Endothelial cell of umbilical vein (primary cell): ENCODE measurements around the gene IL22RA1. TPM values are rescaled to one million over a fixed set of nuclear protein-coding genes. Genes with fewer than 3 reads are reported as not detected.

Experiments used
- BruUV-seq: library from RNA; stranded (reverse); fragments of 400-500 nt; replicated peaks from 2 replicates; lab custom pipeline; 2021; lab: Mats Ljungman, UMichigan
- CTCF ChIA-PET: fragments of 300-600, 350-600 bp; sonication (Branson Sonifier 250); formaldehyde crosslinking; loops from one replicate; lab custom pipeline; 2021; ENCODE audit warnings: antibody characterized with exemption, inconsistent platforms; lab: Charles Lee
- POLR2A ChIA-PET: fragments of 300-600, 350-600 bp; sonication (Branson Sonifier 250); formaldehyde crosslinking; loops from one replicate; lab custom pipeline; 2021; ENCODE audit warnings: antibody characterized with exemption, inconsistent platforms; lab: Charles Lee
- DNase-seq: peaks from one replicate; pipeline ENCODE4 v3.0.0-alpha.2; 2011; ENCODE audit warnings: low read depth, low spot score
- FAIRE-seq: peaks from 2 replicates; lab custom pipeline; 2011; peaks lifted over from hg19 to GRCh38; lab: Jason Lieb, UNC
- H2AFZ ChIP-seq: 2 replicates; pipeline ENCODE4 v1.6.0; 2012; ENCODE audit warnings: low read depth, low read length, control low read depth, inconsistent platforms
- H3K27ac ChIP-seq: 2 replicates; pipeline ENCODE4 v1.5.1; 2011; ENCODE audit warnings: low read depth, mild to moderate bottlenecking, control low read depth, low read length, moderate library complexity; ENCODE audit not compliant: insufficient read depth
- H3K27me3 ChIP-seq, 2 experiments: 2 replicates each; pipeline versions ENCODE4 v1.6.0 to v1.6.1; 2011; ENCODE audit warnings: low read length in 2 of 2, mixed read lengths in 1 of 2; ENCODE audit not compliant: control insufficient read depth in 2 of 2, insufficient read depth in 2 of 2
- H3K36me3 ChIP-seq, 2 experiments: 2 replicates in 1 of 2; 3 replicates in 1 of 2; pipeline ENCODE4 v1.5.1; 2011; ENCODE audit warnings: low read length in 2 of 2, mild to moderate bottlenecking in 1 of 2, moderate library complexity in 1 of 2; ENCODE audit not compliant: control insufficient read depth in 2 of 2, insufficient read depth in 2 of 2; ENCODE audit errors: extremely low read depth in 1 of 2
- H3K4me1 ChIP-seq: 3 replicates; pipeline ENCODE4 v1.5.1; 2011; ENCODE audit warnings: mild to moderate bottlenecking, low read length; ENCODE audit not compliant: control insufficient read depth, insufficient read depth; ENCODE audit errors: extremely low read depth
- H3K4me2 ChIP-seq: 2 replicates; pipeline ENCODE4 v1.6.1; 2011; ENCODE audit warnings: low read length, control low read depth, mixed read lengths; ENCODE audit not compliant: insufficient read depth
- H3K4me3 ChIP-seq, 3 experiments: fragments of 200-600 bp in 1 of 3; sonication (generic), shearing (Covaris generic) in 1 of 3; replicated peaks in 1 of 3; 2 replicates each; pipeline ENCODE4 v1.5.1; 2011 to 2016; ENCODE audit warnings: control low read depth in 3 of 3, low read length in 3 of 3, mild to moderate bottlenecking in 2 of 3, inconsistent platforms in 1 of 3, low read depth in 1 of 3, moderate library complexity in 1 of 3; ENCODE audit not compliant: insufficient read depth in 1 of 3
- H3K79me2 ChIP-seq: 2 replicates; pipeline ENCODE4 v1.6.0; 2012; ENCODE audit warnings: low read length, inconsistent platforms; ENCODE audit not compliant: control insufficient read depth, insufficient read depth
- H3K9ac ChIP-seq: replicated peaks from 2 replicates; pipeline ENCODE3; 2011; ENCODE audit warnings: low read length, control low read depth; ENCODE audit not compliant: insufficient read depth; ENCODE audit errors: extremely low read depth
- H3K9me1 ChIP-seq: replicated peaks from 3 replicates; pipeline ENCODE4 v1.6.0; 2011; ENCODE audit warnings: mild to moderate bottlenecking, low read length; ENCODE audit not compliant: control insufficient read depth, insufficient read depth; ENCODE audit errors: extremely low read depth
- H3K9me3 ChIP-seq: replicated peaks from 2 replicates; pipeline ENCODE4 v1.5.1; 2012; ENCODE audit warnings: low read length, inconsistent platforms; ENCODE audit not compliant: control insufficient read depth, insufficient read depth
- H4K20me1 ChIP-seq: replicated peaks from 2 replicates; pipeline ENCODE3; 2011; ENCODE audit warnings: mild to moderate bottlenecking, low read length; ENCODE audit not compliant: control insufficient read depth, insufficient read depth; ENCODE audit errors: extremely low read depth
- CTCF ChIP-seq, 2 donors: IDR thresholded peaks; 1 replicate in 1 of 2; 2 replicates in 1 of 2; pipeline ENCODE4 v1.5.1; 2011; ENCODE audit warnings: low read length in 2 of 2, mild to moderate bottlenecking in 2 of 2, moderate library complexity in 2 of 2, control low read depth in 1 of 2, inconsistent platforms in 1 of 2, low read depth in 1 of 2; ENCODE audit not compliant: insufficient read depth in 1 of 2; ENCODE audit errors: extremely low read depth in 1 of 2
- EZH2 ChIP-seq: IDR thresholded peaks from 2 replicates; pipeline ENCODE4 v1.6.1; 2012; ENCODE audit warnings: borderline replicate concordance, low read depth, mild to moderate bottlenecking, moderate library complexity, low read length, inconsistent platforms; ENCODE audit not compliant: severe bottlenecking
- FOS ChIP-seq: IDR thresholded peaks from 2 replicates; pipeline ENCODE4 v1.6.1; 2011; ENCODE audit warnings: mild to moderate bottlenecking, low read length, moderate library complexity, borderline replicate concordance; ENCODE audit not compliant: insufficient read depth
- GATA2 ChIP-seq: IDR thresholded peaks from 2 replicates; pipeline ENCODE4 v1.7.0; 2011; ENCODE audit warnings: low read depth, mild to moderate bottlenecking, moderate library complexity, mixed read lengths, low read length; ENCODE audit not compliant: insufficient read length, insufficient read depth
- JUN ChIP-seq: IDR thresholded peaks from 2 replicates; pipeline ENCODE4 v1.6.1; 2011; ENCODE audit warnings: borderline replicate concordance, low read depth; ENCODE audit not compliant: insufficient read length, insufficient read depth
- MYC ChIP-seq: IDR thresholded peaks from one replicate; pipeline ENCODE4 v1.6.1; 2011; ENCODE audit warnings: mild to moderate bottlenecking, low read depth, low read length
- POLR2A ChIP-seq: IDR thresholded peaks from 2 replicates; pipeline ENCODE4 v1.6.1; 2012; ENCODE audit warnings: low read depth, mild to moderate bottlenecking, control low read depth, low read length
- POLR2AphosphoS5 ChIP-seq: IDR thresholded peaks from 2 replicates; pipeline ENCODE4 v1.6.1; 2012; ENCODE audit warnings: low read depth, mild to moderate bottlenecking, control low read depth, low read length, moderate library complexity; ENCODE audit not compliant: insufficient read depth
- dilution Hi-C: fragments of 300-500 bp; cut with MboI; formaldehyde crosslinking; loops from one replicate; pipeline ENCODE4 v1.15.0; 2019; ENCODE audit warnings: low sequenced_read_pairs; ENCODE audit not compliant: extremely low pct_ligation_motif_present
- intact Hi-C: fragments of 100-400 bp; cut with micrococcal nuclease; formaldehyde crosslinking; loops from one replicate; pipeline ENCODE4 v1.10.0; 2022
- polyA plus RNA-seq, 4 experiments: library from polyadenylated mRNA; depleted of rRNA in 3 of 4; stranded (reverse) in 3 of 4; unstranded in 1 of 4; fragments of >200 nt; gene quantifications; 2 replicates each; pipeline versions ENCODE4 v1.2.1 to v1.2.3, GENCODE V29; 2011 to 2012; ENCODE audit warnings: missing spikeins in 1 of 4
- total RNA-seq: library from RNA; stranded (reverse); gene quantifications from 2 replicates; pipeline ENCODE4 v1.2.3, GENCODE V29; 2021
- TF ChIP-seq, protein P1 (sequence below): IDR thresholded peaks from 2 replicates; pipeline ENCODE4 v1.6.1; 2011; ENCODE audit not compliant: insufficient read depth, insufficient read length

Gene IL22RA1
- total and polyA plus RNA-seq, 2 donors (not counting 3 experiments of a cell fraction or from before 2014, with no cell fraction given): not detected

DNA sequence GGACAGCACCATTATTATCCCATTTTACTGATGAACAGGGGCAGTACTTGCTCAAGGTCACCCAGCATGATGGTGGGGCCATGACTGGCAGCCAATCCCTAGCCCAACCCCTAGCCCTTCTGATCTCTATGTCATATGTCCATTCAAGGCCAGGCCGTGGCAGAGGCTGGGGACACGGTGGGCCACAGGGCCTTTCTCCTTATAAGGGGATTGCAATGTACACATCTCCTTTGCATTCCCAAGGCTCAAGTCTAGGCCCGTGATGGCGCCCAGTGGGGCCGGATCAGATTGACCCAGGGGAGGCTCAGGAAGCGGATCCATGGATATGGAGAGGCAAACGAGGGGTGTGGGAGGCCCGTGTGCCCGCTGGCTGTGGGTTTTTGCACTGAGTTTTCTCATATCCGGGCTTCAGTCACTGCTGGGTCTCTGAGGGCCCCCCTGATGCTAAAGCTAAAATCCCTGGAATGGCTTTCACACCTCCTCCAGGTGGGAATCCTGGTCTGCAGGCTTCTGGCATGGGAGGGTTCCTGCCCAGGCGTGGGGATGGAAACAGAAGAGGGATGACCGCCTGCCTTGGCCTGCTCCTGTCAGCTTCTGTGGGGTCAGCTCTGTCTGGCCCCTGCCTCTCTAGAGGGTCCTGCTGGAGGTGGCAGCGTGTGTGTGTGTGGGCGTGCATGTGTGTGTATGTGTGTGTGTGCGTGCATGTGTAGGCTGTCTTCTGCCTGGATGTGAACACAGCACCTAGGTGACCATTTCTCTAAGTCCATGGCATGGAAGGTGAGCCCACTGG lies 33.1 kb downstream of the IL22RA1 start:
- ChIA-PET CTCF (interaction anchor here (3.2 kb wide), 1 partner anchor 41 kb away, joined by 26 read pairs; no protein-coding TSS in a partner anchor), POLR2A (no interaction called here)
- no peaks in the 10 kb centered on the region for H3K79me2 ChIP-seq
- H4K20me1 ChIP-seq: no peaks in the 10 kb centered on the region
- DNase-seq: no peak
- no peak overlapping the region for H3K4me3 ChIP-seq
- H3K9me3 ChIP-seq: no peaks in the 10 kb centered on the region
- dilution Hi-C loops: no loop called here
- no peak overlapping the region for H3K9ac ChIP-seq
- FAIRE-seq: no peak
- peaks cover 25% of the 10 kb centered on the region for H3K4me1 ChIP-seq
- H3K9me1 ChIP-seq: no peaks in the 10 kb centered on the region
- H3K27ac ChIP-seq: no peak overlapping the region
- H2AFZ ChIP-seq: no peak overlapping the region
- H3K4me2 ChIP-seq: no peak overlapping the region
- TF ChIP-seq POLR2AphosphoS5: no peak
- TF ChIP-seq, protein P1, sequence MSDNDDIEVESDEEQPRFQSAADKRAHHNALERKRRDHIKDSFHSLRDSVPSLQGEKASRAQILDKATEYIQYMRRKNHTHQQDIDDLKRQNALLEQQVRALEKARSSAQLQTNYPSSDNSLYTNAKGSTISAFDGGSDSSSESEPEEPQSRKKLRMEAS: no peak
- no peak for TF ChIP-seq GATA2
- TF ChIP-seq JUN: no peak
- TF ChIP-seq MYC: no peak
- TF ChIP-seq POLR2A: no peak
- no peak for TF ChIP-seq FOS
- no peak for TF ChIP-seq CTCF (IDR thresholded peaks at IDR 0.05; ENCODE audit: extremely low read depth in 1 of 2, insufficient read depth in 1 of 2, low read depth in 1 of 2, low read length in 2 of 2)
- no peak for TF ChIP-seq EZH2
- H3K27me3 ChIP-seq: peaks cover 0 to 2% of the 10 kb centered on the region in 2 experiments
- no peaks in the 10 kb centered on the region for H3K36me3 ChIP-seq
- no TSS peak for BruUV-seq
- intact Hi-C loops: loop anchor here (5.0 kb wide), 1 partner anchor 153 kb away; the partner anchor contains the start of gene PNRC2
